K562 (cell line): ENCODE measurements around the gene MRPL2. TPM values are rescaled to one million over a fixed set of nuclear protein-coding genes. Genes with fewer than 3 reads are reported as not detected.

Experiments
- ATAC-seq: fragments of 200-7000 bp; cut with Tn5 transposase; 3 replicates; pipeline ENCODE4 v1.9.1; 2020; ENCODE audit warnings: moderate library complexity
- BruUV-seq: library from RNA; stranded (reverse); fragments of 400-500 nt; replicated peaks from 2 replicates; lab custom pipeline; 2021; lab: Mats Ljungman, UMichigan
- CTCF ChIA-PET: fragments of 300-600 bp; formaldehyde crosslinking; extraction: SDS; loops from one replicate; lab custom pipeline; 2021; ENCODE audit warnings: low intra/inter-chr PET ratio; lab: Yijun Ruan, JAX
- POLR2A ChIA-PET: fragments of 300-600, 350-650 bp; sonication (Branson Sonifier 250); formaldehyde crosslinking; extraction: SDS; loops from one replicate; lab custom pipeline; 2021; ENCODE audit warnings: antibody characterized with exemption, inconsistent platforms; lab: Yijun Ruan, JAX
- DNase-seq, 4 experiments: peaks; one replicate each; pipeline versions ENCODE4 v3.0.0 to v3.0.0-alpha.2; 2011 to 2018; ENCODE audit warnings: low spot score in 3 of 4, mixed read lengths in 3 of 4; ENCODE audit errors: extremely low read depth in 1 of 4
- FAIRE-seq: peaks from 2 replicates; lab custom pipeline; 2011; peaks lifted over from hg19 to GRCh38; lab: Jason Lieb, UNC
- H2AFZ ChIP-seq: 2 replicates; pipeline ENCODE4 v1.6.0; 2011; ENCODE audit warnings: low read depth, low read length, control low read depth, inconsistent platforms
- H3K27ac ChIP-seq: fragments of 200-600 bp; 3 replicates; pipeline ENCODE4 v1.8.0; 2011; ENCODE audit warnings: low read depth, mild to moderate bottlenecking, control low read depth, inconsistent platforms, low read length, moderate library complexity, mixed read lengths; ENCODE audit errors: extremely low read depth
- H3K27me3 ChIP-seq, 2 experiments: fragments of 300-600 bp in 1 of 2; 2 replicates in 1 of 2; 3 replicates in 1 of 2; pipeline versions ENCODE4 v1.6.0 to v1.8.0; 2011; ENCODE audit warnings: inconsistent platforms in 2 of 2, low read length in 2 of 2, mild to moderate bottlenecking in 1 of 2, mixed read lengths in 1 of 2, moderate library complexity in 1 of 2; ENCODE audit not compliant: control insufficient read depth in 2 of 2, insufficient read depth in 2 of 2
- H3K36me3 ChIP-seq: fragments of 300-600 bp; 3 replicates; pipeline ENCODE4 v1.8.0; 2011; ENCODE audit warnings: mild to moderate bottlenecking, low read length, inconsistent platforms; ENCODE audit not compliant: control insufficient read depth, insufficient read depth
- H3K4me1 ChIP-seq, 2 experiments: fragments of 200-600 bp in 1 of 2; replicated peaks in 1 of 2; 2 replicates in 1 of 2; 3 replicates in 1 of 2; pipeline versions ENCODE4 v1.5.1 to v1.8.0; 2011; ENCODE audit warnings: inconsistent platforms in 2 of 2, low read length in 2 of 2, mild to moderate bottlenecking in 1 of 2, mixed read lengths in 1 of 2, moderate library complexity in 1 of 2; ENCODE audit not compliant: control insufficient read depth in 2 of 2, insufficient read depth in 2 of 2
- H3K4me2 ChIP-seq: 2 replicates; pipeline ENCODE4 v1.6.1; 2011; ENCODE audit warnings: low read length, control low read depth, inconsistent platforms, mixed read lengths; ENCODE audit not compliant: insufficient read depth
- H3K4me3 ChIP-seq: fragments of 200-600 bp; sonication (generic), shearing (Covaris generic); 2 replicates; pipeline ENCODE4 v1.5.1; 2016; ENCODE audit warnings: control low read depth, inconsistent platforms
- H3K79me2 ChIP-seq: fragments of 200-600 bp; 3 replicates; pipeline ENCODE4 v1.8.0; 2011; ENCODE audit warnings: low read length, inconsistent platforms; ENCODE audit not compliant: control insufficient read depth, insufficient read depth
- H3K9ac ChIP-seq, 2 experiments: 2 replicates each; pipeline versions ENCODE4 v1.6.0 to v1.6.1; 2011; ENCODE audit warnings: low read depth in 2 of 2, low read length in 2 of 2, control low read depth in 1 of 2, inconsistent platforms in 1 of 2, mild to moderate bottlenecking in 1 of 2, mixed read lengths in 1 of 2; ENCODE audit not compliant: insufficient read depth in 1 of 2
- H3K9me1 ChIP-seq: one replicate; pipeline ENCODE4 v1.6.0; 2011; ENCODE audit warnings: inconsistent platforms, mild to moderate bottlenecking, low read length, moderate library complexity; ENCODE audit not compliant: control insufficient read depth, insufficient read depth
- H3K9me3 ChIP-seq: replicated peaks from 2 replicates; pipeline ENCODE4 v1.5.1; 2011; ENCODE audit warnings: low read depth, low read length, inconsistent platforms; ENCODE audit not compliant: control insufficient read depth, insufficient read depth
- H4K20me1 ChIP-seq: replicated peaks from 2 replicates; pipeline ENCODE4 v1.6.1; 2011; ENCODE audit warnings: low read length, inconsistent platforms, mixed read lengths; ENCODE audit not compliant: control insufficient read depth, insufficient read depth
- ASH1L ChIP-seq: fragments of 450-650 bp; IDR thresholded peaks from 2 replicates; pipeline ENCODE4 v1.6.1; 2018; ENCODE audit warnings: borderline replicate concordance, mild to moderate bottlenecking, low read depth; ENCODE audit not compliant: partially characterized antibody
- DPF2 ChIP-seq: fragments of 450-650 bp; IDR thresholded peaks from 2 replicates; pipeline ENCODE4 v1.6.1; 2016
- ZNF174 ChIP-seq: fragments of 250-450 bp; sonication (Bioruptor Pico); IDR thresholded peaks from 2 replicates; pipeline ENCODE4 v1.4.0; 2020; ENCODE audit warnings: mild to moderate bottlenecking
- in situ Hi-C: fragments of 300-500 bp; cut with MboI; formaldehyde crosslinking; loops from 4 replicates; pipeline ENCODE4 v1.15.0; 2018; ENCODE audit warnings: inconsistent platforms, mixed read lengths
- intact Hi-C: fragments of 100-400 bp; cut with micrococcal nuclease; formaldehyde crosslinking; loops from 2 replicates; pipeline ENCODE4 v1.14.2; 2022
- polyA plus RNA-seq, 8 experiments: library from polyadenylated mRNA; depleted of rRNA in 4 of 8; stranded (reverse) in 5 of 8; unstranded in 3 of 8; fragments of >200 nt; fragmentation: Nextera tagmentation in 2 of 8; fragmentation: Illumina TruSeq in 1 of 8; extraction: Ambion mirVana in 2 of 8; extraction: Trizol in 1 of 8; gene quantifications; 2 replicates each; pipeline versions ENCODE4 v1.2.1 to v1.2.3, GENCODE V29; 2011 to 2014; ENCODE audit warnings: inconsistent platforms in 1 of 8, missing spikeins in 1 of 8
- total RNA-seq, 7 experiments: library from RNA; depleted of rRNA in 6 of 7; stranded (reverse); fragments of >200 nt in 6 of 7; fragmentation: Illumina TruSeq in 2 of 7; extraction: Trizol in 2 of 7; gene quantifications; 2 replicates each; pipeline versions ENCODE4 v1.2.1 to v1.2.3, GENCODE V29; 2011 to 2021; ENCODE audit warnings: low replicate concordance in 1 of 7
- TF ChIP-seq, protein P1 (sequence below): fragments of 450-650 bp; IDR thresholded peaks from 2 replicates; pipeline ENCODE4 v1.6.1; 2016; ENCODE audit warnings: antibody characterized with exemption

Gene MRPL2
- total and polyA plus RNA-seq, 9 of the 15 experiments (the other 6 are each of a cell fraction or from before 2014, with no cell fraction given): 63.1 to 262 (median 121) TPM

GRCh38 chr6:43092635-43093034 is 33.4 kb upstream of the MRPL2 start:
- TF ChIP-seq, protein P1, sequence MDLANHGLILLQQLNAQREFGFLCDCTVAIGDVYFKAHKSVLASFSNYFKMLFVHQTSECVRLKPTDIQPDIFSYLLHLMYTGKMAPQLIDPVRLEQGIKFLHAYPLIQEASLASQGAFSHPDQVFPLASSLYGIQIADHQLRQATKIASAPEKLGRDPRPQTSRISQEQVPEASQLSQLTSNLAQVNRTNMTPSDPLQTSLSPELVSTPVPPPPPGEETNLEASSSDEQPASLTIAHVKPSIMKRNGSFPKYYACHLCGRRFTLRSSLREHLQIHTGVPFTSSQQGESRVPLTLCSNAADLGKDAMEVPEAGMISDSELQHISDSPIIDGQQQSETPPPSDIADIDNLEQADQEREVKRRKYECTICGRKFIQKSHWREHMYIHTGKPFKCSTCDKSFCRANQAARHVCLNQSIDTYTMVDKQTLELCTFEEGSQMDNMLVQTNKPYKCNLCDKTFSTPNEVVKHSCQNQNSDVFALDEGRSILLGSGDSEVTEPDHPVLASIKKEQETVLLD: peak; percentile 65; the same call in 1 of the 2 replicates
- TF ChIP-seq ZNF174 (no peak), ASH1L (no peak), DPF2 (0 out of 2 replicates have a peak, but pooled peaks have one; percentile 26)
- intact Hi-C loops: no loop called here
- H3K4me1 ChIP-seq: peaks cover 16 to 22% of the 10 kb centered on the region in 2 experiments
- H3K9me1 ChIP-seq: no peaks in the 10 kb centered on the region
- H3K9me3 ChIP-seq: no peaks in the 10 kb centered on the region
- no peaks in the 10 kb centered on the region for H4K20me1 ChIP-seq
- ChIA-PET POLR2A (interaction anchor here (0.6 to 1.2 kb wide), 2 partner anchors 10 to 51 kb away, joined by 3 to 5 read pairs; no protein-coding TSS in a partner anchor), CTCF (no interaction called here)
- FAIRE-seq (no peak), DNase-seq (no peak), ATAC-seq (no peak)
- H3K27me3 ChIP-seq: no peaks in the 10 kb centered on the region
- H3K79me2 ChIP-seq: no peaks in the 10 kb centered on the region
- H3K4me2 ChIP-seq: no peak overlapping the region
- in situ Hi-C loops: no loop called here
- H3K27ac ChIP-seq: no peak overlapping the region
- H2AFZ ChIP-seq: no peak overlapping the region
- H3K4me3 ChIP-seq: no peak overlapping the region
- no peak overlapping the region for H3K9ac ChIP-seq
- BruUV-seq: no TSS peak
- H3K36me3 ChIP-seq: no peaks in the 10 kb centered on the region
